Vagina (tissue), 2 donors: ENCODE results near the gene PUSL1. TPM values are rescaled to one million over a fixed set of nuclear protein-coding genes. Genes with fewer than 3 reads are reported as not detected.

ENCODE experiments used
- DNase-seq, 2 donors: peaks; one replicate each; pipeline ENCODE4 v3.0.0-alpha.2; 2017; ENCODE audit errors: extremely low spot score in 2 of 2
- H3K27ac ChIP-seq: fragments of 200-600 bp; sonication (generic); one replicate; pipeline ENCODE4 v1.5.1; 2019
- H3K27me3 ChIP-seq: fragments of 200-600 bp; sonication (generic); one replicate; pipeline ENCODE4 v1.5.1; 2019
- H3K36me3 ChIP-seq, 2 donors: fragments of 200-600 bp; sonication (generic); one replicate each; pipeline ENCODE4 v1.5.1; 2017 to 2019
- H3K4me1 ChIP-seq: fragments of 200-600 bp; sonication (generic); one replicate; pipeline ENCODE4 v1.5.1; 2019
- H3K4me3 ChIP-seq, 2 donors: fragments of 200-600 bp; sonication (generic); 1 replicate in 1 of 2; 2 replicates in 1 of 2; pipeline ENCODE4 v1.5.1; 2016 to 2019
- H3K9me3 ChIP-seq: fragments of 200-600 bp; sonication (generic); one replicate; pipeline ENCODE4 v1.5.1; 2019
- CTCF ChIP-seq, 3 experiments: fragments of 450-650 bp in 2 of 3; fragments of 200-600 bp in 1 of 3; sonication (generic) in 1 of 3; IDR thresholded peaks; one replicate each; pipeline ENCODE4 v1.5.1; 2017 to 2019; ENCODE audit warnings: antibody characterized with exemption in 3 of 3, mild to moderate bottlenecking in 2 of 3, moderate library complexity in 2 of 3
- POLR2A ChIP-seq, 2 donors: fragments of 450-650 bp; IDR thresholded peaks; one replicate each; pipeline ENCODE4 v1.6.1; 2017; ENCODE audit warnings: antibody characterized with exemption in 2 of 2, mild to moderate bottlenecking in 2 of 2, moderate library complexity in 2 of 2
- POLR2AphosphoS5 ChIP-seq, 2 donors: sonication (generic); formaldehyde crosslinking; IDR thresholded peaks; one replicate each; pipeline ENCODE4 v1.9.0; 2017; ENCODE audit warnings: antibody characterized with exemption in 2 of 2, mild to moderate bottlenecking in 2 of 2, low read depth in 1 of 2; ENCODE audit not compliant: insufficient read depth in 1 of 2
- intact Hi-C: fragments of 100-400 bp; cut with DNase I; formaldehyde crosslinking; loops from one replicate; pipeline ENCODE4 v1.15.1; 2023
- total RNA-seq: library from RNA; depleted of rRNA; stranded (reverse); fragments of >200 nt; gene quantifications from one replicate; pipeline ENCODE4 v1.2.3, GENCODE V29; 2016

The PUSL1 gene
- total RNA-seq, 1 donor from 2014 or later, result 31.2 TPM

- no peaks in the 10 kb centered on the region for H3K27me3 ChIP-seq
- no peaks in the 10 kb centered on the region for H3K9me3 ChIP-seq
- intact Hi-C loops, result no loop called here
- H3K27ac ChIP-seq, result no peak overlapping the region
- H3K36me3 ChIP-seq, result peaks cover 0 to 30% of the 10 kb centered on the region in 2 donors
- no peak for DNase-seq
- TF ChIP-seq POLR2AphosphoS5 (IDR thresholded peaks at IDR 0.05; ENCODE audit: insufficient read depth in 1 of 2, low read depth in 1 of 2), result no peak
- no peak for TF ChIP-seq CTCF (IDR thresholded peaks at IDR 0.05)
- TF ChIP-seq POLR2A (IDR thresholded peaks at IDR 0.05), result no peak
- H3K4me1 ChIP-seq, result peaks cover 32% of the 10 kb centered on the region
- no peak overlapping the region for H3K4me3 ChIP-seq
These were observed 26.9 kb downstream of the PUSL1 start for GRCh38 chr1:1335283-1335682.

GRCh38 chr1:1335792-1336248 lies 27.4 kb downstream of the PUSL1 start:
- Histone ChIP-seq H3K9me3 (no peaks in the 10 kb centered on the region), H3K27me3 (no peaks in the 10 kb centered on the region), H3K4me3 (no peak overlapping the region), H3K4me1 (peaks cover 26% of the 10 kb centered on the region), H3K36me3 (peaks cover 0 to 33% of the 10 kb centered on the region in 2 donors), H3K27ac (no peak overlapping the region)
- no peak for TF ChIP-seq CTCF (IDR thresholded peaks at IDR 0.05)
- intact Hi-C loops, result no loop called here
- DNase-seq, result no peak

GRCh38 chr1:1336446-1336845 lies 28.0 kb downstream of the PUSL1 start:
- no peak for DNase-seq
- intact Hi-C loops, result no loop called here
- TF ChIP-seq CTCF (IDR thresholded peaks at IDR 0.05) (no peak), POLR2AphosphoS5 (IDR thresholded peaks at IDR 0.05; ENCODE audit: insufficient read depth in 1 of 2, low read depth in 1 of 2) (no peak), POLR2A (IDR thresholded peaks at IDR 0.05) (no peak)
- Histone ChIP-seq H3K4me3 (no peak overlapping the region), H3K36me3 (peaks cover 0 to 33% of the 10 kb centered on the region in 2 donors), H3K9me3 (no peaks in the 10 kb centered on the region), H3K27ac (no peak overlapping the region), H3K4me1 (peaks cover 20% of the 10 kb centered on the region), H3K27me3 (no peaks in the 10 kb centered on the region)

- Histone ChIP-seq H3K27ac (no peak overlapping the region), H3K4me3 (no peak overlapping the region), H3K27me3 (no peaks in the 10 kb centered on the region), H3K36me3 (peaks cover 0 to 33% of the 10 kb centered on the region in 2 donors), H3K9me3 (no peaks in the 10 kb centered on the region), H3K4me1 (peaks cover 19% of the 10 kb centered on the region)
- intact Hi-C loops, result no loop called here
- TF ChIP-seq POLR2A (IDR thresholded peaks at IDR 0.05) (no peak), CTCF (IDR thresholded peaks at IDR 0.05) (no peak), POLR2AphosphoS5 (IDR thresholded peaks at IDR 0.05; ENCODE audit: insufficient read depth in 1 of 2, low read depth in 1 of 2) (no peak)
- DNase-seq, result no peak
These were observed 28.8 kb downstream of the PUSL1 start for GRCh38 chr1:1336931-1337792.

- no peak overlapping the region for H3K4me3 ChIP-seq
- no peaks in the 10 kb centered on the region for H3K9me3 ChIP-seq
- no peak for DNase-seq
- peaks cover 13% of the 10 kb centered on the region for H3K4me1 ChIP-seq
- no peak overlapping the region for H3K27ac ChIP-seq
- intact Hi-C loops, result no loop called here
- peaks cover 0 to 33% of the 10 kb centered on the region in 2 donors for H3K36me3 ChIP-seq
- H3K27me3 ChIP-seq, result no peaks in the 10 kb centered on the region
- no peak for TF ChIP-seq POLR2AphosphoS5 (IDR thresholded peaks at IDR 0.05; ENCODE audit: insufficient read depth in 1 of 2, low read depth in 1 of 2)
- TF ChIP-seq CTCF (IDR thresholded peaks at IDR 0.05), result no peak
- TF ChIP-seq POLR2A (IDR thresholded peaks at IDR 0.05), result no peak
These were observed 29.4 kb downstream of the PUSL1 start for GRCh38 chr1:1337793-1338147.
